ENCODE data around the gene UBE2U.
"Not testable (repeated sequence)": the region's sequence is repeated elsewhere in the genome, so short reads cannot be mapped to it uniquely, and the experiment has no call there.

The UBE2U gene

GRCh38 chr1:64192290-64192689 is 11.1 kb upstream of the UBE2U start:
- no peak for DNase-seq (ENCODE audit: low read depth, low spot score)

- no peak for DNase-seq (ENCODE audit: low read depth, low spot score)
Measured at GRCh38 chr1:64194168-64195080, 9.0 kb upstream of the UBE2U start.

DNA sequence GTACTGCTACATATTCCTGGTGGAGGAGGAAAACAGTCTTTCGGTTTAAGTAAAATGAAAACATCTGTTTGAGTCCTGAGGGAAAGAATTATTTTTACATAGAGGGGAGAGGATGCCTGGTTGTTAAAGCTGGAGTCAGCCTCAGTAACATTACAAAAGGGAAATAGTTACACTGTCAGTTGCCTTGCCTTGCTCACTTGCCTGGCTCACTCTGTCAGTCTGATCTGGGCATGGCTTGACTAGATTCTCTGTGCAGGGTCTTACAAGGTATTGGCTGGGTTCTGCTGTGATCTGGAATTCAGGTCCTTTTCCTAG is 8.4 kb upstream of the UBE2U start:
- no peak for DNase-seq (ENCODE audit: low read depth, low spot score)

GRCh38 chr1:64196074-64196870 is 7.2 kb upstream of the UBE2U start:
- DNase-seq (ENCODE audit: low read depth, low spot score): no peak

DNA sequence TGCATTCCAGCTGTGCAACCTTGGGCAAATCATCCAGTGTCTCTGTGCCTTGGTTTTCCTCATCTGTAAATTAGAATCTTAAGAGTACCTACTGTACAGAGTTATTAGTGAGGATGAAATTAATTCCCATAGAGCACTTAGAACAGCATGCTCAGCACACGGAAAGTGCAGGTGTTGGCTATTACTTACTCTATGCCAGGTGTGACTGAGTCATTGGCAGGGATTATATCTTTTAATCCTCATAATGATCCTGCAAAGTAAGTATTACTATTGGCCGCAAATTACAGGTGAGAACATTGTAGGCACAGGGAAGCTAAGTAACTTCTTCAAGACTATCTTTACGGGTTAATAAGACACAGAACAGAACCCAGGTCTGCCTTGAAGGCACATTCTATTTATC is 6.3 kb upstream of the UBE2U start:
- no peak for DNase-seq (ENCODE audit: low read depth, low spot score)

- no peak for DNase-seq (ENCODE audit: low read depth, low spot score)
Measured at GRCh38 chr1:64199154-64199553, 4.3 kb upstream of the UBE2U start.

GRCh38 chr1:64200064-64200463 is 3.4 kb upstream of the UBE2U start:
- no peak for DNase-seq (ENCODE audit: low read depth, low spot score)

DNA sequence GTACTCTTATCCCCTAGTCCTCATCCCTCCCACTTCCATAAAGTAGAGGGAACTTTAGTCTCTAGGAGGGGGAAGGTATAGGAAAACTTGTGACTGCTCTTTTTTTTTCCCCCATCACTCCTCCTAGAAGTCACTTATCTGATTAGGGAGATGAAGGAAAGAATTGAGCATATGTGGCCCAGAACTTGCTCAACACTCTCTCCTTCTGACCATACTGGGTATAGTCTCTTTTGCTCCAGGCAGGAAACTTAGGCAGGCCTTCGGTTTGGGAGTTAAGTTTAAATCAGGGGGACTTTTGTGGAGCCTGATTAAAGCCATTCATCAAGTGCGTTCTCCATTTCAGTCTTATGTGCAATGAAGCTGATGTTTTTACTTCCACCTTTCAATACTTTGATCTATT is 5.8 kb downstream of the UBE2U start:
- no peak for DNase-seq (ENCODE audit: low read depth, low spot score)

DNA sequence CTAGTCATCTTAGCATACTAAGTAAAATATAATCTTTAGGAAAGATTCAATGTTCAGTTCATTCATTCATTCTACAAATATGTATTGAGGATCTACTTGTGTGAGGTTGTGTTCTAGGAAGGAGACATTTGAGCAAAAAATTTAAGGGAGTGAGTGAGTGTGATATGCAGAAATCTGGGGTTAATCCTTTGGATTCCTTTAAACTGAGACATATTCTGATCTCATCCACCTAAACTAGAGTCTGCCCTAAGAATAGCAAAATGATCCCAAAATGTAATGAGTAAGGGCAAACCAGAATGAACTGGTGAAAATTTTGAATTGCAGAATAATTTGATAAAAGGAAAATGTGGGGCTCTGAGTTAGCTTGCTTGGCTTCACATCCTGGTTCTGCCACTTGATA is 8.6 kb downstream of the UBE2U start:
- DNase-seq (ENCODE audit: low read depth, low spot score): peak; percentile 45

DNA sequence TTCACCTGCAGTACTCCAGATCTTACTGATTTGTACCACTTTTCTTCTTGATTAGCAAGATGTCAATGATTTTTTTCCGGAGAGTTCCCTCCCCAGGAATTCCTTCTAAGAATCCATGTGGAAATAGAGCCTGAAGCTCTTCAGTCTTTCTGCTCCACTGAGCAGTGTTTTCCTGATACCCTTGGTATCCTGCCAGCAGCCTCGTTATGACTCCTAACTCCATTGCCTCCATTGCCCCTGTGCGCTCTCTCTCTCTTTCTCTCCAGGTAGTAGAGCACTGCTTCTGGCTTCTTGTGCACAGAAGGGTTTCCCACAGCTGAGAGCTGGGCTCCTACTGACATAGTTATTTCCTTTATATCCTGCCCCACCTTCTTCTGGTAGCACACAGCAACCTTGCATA is 12.2 kb downstream of the UBE2U start:
- peak; percentile 71 for DNase-seq (ENCODE audit: low read depth, low spot score)

- no peak for DNase-seq (ENCODE audit: low read depth, low spot score)
Measured at GRCh38 chr1:64220241-64220640, 16.8 kb downstream of the UBE2U start.

DNA sequence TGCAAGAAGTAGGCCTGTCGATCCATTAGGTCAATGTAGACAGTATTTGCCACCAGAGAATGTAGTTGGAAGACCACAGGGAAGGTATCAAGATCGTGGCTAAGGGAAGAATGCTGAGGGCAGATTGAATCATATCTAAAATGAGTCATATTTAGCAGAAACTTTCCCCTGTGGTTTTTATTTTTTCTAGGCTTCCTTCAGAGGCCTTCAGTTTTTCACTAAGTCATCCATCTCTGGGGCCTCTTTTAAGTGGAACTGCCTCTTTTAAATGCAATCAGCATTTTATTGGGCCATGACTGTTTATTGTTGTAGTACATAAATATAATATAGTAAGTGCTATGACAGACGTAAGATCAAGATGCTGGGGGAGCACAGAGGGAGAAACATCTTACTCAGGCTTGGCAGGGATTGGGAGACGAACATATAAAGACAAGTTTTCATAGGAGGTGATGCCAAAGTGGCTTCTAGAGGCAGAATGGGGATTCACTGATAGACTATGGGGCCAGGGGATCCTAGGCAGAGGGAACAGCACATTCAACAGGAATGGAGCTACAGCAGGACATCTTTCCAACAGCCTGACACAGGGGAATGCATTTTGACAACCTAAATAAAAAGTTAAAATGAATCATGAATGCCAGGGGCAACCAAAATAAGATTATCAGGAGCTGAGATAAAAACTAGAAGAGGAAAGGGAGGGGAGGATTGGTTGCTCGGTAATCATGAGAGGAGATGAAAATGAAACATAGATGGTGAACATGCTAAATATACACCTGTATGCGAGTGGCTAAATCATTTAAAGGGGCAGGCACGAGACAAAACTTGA is 20.1 kb downstream of the UBE2U start:
- DNase-seq (ENCODE audit: low read depth, low spot score): peak; percentile 80

- DNase-seq (ENCODE audit: low read depth, low spot score): not testable (repeated sequence)
Measured at GRCh38 chr1:64224236-64224635, 20.8 kb downstream of the UBE2U start.

DNA sequence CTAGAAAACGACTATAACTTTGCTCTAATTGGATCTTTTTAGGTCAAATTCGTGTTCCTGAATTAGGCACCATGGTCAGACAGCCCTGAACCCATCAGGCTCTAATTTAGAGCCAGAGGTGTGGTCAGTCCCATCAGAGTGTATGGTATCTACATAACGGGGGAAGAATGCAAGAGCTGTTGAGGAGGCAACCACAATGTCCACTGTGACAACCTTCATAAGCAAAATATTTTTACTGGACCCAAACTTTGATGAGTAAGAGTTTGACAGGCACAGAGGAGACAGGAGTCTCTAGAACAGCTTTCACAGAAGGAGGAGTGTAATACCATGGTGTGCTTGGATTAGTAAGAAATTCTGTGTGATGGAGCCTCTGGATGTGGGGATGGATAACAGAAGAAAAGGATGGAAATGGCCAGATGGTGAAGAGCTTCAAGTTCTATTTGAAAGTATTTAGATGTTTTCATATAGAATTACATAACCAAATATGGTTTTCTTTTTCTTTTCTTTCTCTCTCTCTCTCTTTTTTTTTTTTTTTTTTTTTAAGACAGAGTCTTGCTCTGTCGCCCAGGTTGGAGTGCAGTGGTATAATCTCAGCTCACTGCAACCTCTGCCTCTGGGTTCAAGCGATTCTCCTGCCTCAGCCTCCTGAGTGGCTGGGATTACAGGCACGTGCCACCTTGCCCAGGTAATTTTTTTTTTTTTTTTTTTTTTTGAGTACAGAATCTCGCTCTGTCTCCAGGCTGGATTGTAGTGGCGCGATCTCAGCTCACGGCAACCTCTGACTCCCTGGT is 24.9 kb downstream of the UBE2U start:
- peak; percentile 61 for DNase-seq (ENCODE audit: low read depth, low spot score)

DNA sequence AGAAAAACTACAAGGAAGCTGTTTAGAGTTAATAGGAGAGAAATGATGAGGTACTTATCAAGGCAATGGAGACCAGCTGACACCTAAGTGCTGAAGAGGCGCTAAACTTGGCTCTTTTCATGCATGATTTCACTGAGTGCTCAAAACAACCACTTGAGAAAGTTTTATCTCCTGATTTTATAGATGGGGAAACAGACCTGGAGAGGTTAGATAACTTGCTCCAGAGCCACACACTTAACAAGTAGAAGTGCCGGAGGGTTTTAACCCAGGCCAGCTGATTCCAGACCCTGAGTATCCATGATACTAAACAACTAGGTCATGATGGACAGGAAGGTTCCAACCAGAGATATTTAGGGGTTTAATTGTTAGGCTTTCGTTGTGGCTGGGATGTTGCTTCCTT is 25.9 kb downstream of the UBE2U start:
- no peak for DNase-seq (ENCODE audit: low read depth, low spot score)

GRCh38 chr1:64231153-64231552 is 27.7 kb downstream of the UBE2U start:
- no peak for DNase-seq (ENCODE audit: low read depth, low spot score)

DNA sequence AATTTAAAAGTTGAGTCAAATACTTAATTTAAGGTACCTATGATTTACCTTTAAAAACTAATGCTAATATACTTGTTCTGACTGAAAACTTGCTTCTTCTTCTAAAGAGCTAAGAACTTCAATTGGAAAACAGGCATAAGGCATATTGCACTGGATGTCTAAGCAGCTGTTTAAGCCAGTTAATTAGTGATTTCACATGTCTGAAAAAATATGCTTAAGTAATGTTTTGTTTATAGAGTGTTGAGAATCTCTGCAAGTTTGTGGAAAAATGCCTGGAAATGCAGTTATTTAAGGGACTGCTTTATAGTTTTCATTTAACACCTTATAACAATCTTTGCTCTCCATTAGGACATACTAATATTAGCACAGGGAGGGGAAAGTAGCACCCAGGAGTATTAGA is 28.2 kb downstream of the UBE2U start:
- DNase-seq (ENCODE audit: low read depth, low spot score): no peak

- DNase-seq (ENCODE audit: low read depth, low spot score): no peak
Measured at GRCh38 chr1:64234714-64235113, 31.3 kb downstream of the UBE2U start.

DNA sequence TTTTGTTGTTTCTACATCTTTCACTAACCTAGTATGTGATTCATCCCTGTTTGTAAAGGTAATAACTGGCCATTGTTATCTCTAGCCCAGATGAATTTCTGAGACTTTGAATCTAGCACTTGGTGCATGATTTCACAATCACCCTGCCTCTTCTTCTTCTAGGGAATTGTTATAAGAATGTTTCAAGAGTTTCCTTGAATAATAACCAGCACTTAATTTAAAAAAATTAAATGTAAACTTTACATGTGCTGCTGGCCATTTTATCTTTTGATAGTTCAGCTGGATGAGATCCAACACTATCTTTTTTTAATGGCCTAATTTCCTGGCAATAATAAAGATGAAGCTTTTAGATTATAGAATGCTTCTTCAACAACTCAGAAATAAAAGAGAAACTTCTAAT is 31.8 kb downstream of the UBE2U start:
- DNase-seq (ENCODE audit: low read depth, low spot score): no peak

DNA sequence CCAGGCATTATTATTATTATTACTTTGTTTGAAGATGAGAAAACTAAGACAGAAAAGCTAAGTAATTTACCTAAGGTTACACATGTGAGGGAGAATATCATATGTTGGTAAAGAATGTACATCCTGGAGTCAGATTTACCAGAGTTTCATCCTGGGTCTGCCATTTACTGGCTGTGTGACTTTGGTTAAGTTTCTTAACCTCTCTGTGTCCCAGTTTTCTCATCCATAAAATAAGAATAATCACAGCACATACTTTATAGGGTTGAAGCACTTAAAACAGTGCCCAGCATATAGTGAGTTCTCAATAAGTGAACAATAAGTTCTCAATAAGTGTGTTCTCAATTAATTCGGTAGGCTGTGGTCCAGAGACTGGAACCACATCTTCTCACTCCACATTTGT is 32.5 kb downstream of the UBE2U start:
- DNase-seq (ENCODE audit: low read depth, low spot score): no peak

- no peak for DNase-seq (ENCODE audit: low read depth, low spot score)
Measured at GRCh38 chr1:64236541-64236954, 33.1 kb downstream of the UBE2U start.

Data from astrocyte of the hippocampus (primary cell).